ENCODE data around the gene CTXN3. TPM values are rescaled to one million over a fixed set of nuclear protein-coding genes. Genes with fewer than 3 reads are reported as not detected.

CTXN3 gene
- total RNA-seq, 2 experiments from 2014 or later, result not detected

GRCh38 chr5:127664093-127664492 lies 15.2 kb downstream of the CTXN3 start:
- no peak for ATAC-seq
- Mint-ChIP-seq H3K9me3 (no peaks in the 10 kb centered on the region), H3K27ac (no peak overlapping the region), H3K27me3 (no peaks in the 10 kb centered on the region), H3K36me3 (ENCODE audit: low read depth) (no peaks in the 10 kb centered on the region), H3K4me3 (no peak overlapping the region), H3K4me1 (ENCODE audit: low read depth) (no peaks in the 10 kb centered on the region)
- intact Hi-C loops (cut with micrococcal nuclease), result no loop called here
- no peak for TF ChIP-seq CTCF (IDR thresholded peaks at IDR 0.05)
- ChIA-PET POLR2A (no interaction called here), CTCF (no interaction called here)
- DNase-seq, result no peak

DNA sequence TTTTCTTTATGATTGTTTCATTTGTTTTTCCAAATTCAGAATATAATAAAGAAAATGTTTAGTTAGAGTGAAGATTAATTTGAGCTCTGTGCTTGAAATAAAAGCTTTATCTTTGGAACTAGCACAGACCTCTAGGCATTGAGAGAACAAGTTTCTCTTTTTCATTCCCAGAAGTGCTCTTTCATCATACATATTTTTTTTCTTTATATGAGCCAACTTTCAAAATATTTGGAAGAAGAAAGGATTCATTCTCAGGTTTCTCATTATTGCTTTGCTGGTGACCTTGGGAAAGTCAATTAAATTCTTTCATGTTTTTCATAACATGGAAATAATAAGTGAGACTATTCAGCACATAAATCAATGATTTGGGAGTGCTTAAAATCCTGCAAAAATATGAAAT lies 16.8 kb downstream of the CTXN3 start:
- TF ChIP-seq CTCF (IDR thresholded peaks at IDR 0.05), result no peak
- peaks cover 1% of the 10 kb centered on the region for H3K27me3 Mint-ChIP-seq
- ChIA-PET CTCF (interaction anchor here (1.3 kb wide), 1 partner anchor 102 kb away, joined by 3 read pairs; no protein-coding TSS in a partner anchor), POLR2A (no interaction called here)
- no peaks in the 10 kb centered on the region for H3K4me1 Mint-ChIP-seq (ENCODE audit: low read depth)
- DNase-seq (no peak), ATAC-seq (no peak)
- intact Hi-C loops (cut with micrococcal nuclease), result no loop called here
- no peak overlapping the region for H3K27ac Mint-ChIP-seq
- H3K4me3 Mint-ChIP-seq, result no peak overlapping the region
- no peaks in the 10 kb centered on the region for H3K36me3 Mint-ChIP-seq (ENCODE audit: low read depth)
- no peaks in the 10 kb centered on the region for H3K9me3 Mint-ChIP-seq

DNA sequence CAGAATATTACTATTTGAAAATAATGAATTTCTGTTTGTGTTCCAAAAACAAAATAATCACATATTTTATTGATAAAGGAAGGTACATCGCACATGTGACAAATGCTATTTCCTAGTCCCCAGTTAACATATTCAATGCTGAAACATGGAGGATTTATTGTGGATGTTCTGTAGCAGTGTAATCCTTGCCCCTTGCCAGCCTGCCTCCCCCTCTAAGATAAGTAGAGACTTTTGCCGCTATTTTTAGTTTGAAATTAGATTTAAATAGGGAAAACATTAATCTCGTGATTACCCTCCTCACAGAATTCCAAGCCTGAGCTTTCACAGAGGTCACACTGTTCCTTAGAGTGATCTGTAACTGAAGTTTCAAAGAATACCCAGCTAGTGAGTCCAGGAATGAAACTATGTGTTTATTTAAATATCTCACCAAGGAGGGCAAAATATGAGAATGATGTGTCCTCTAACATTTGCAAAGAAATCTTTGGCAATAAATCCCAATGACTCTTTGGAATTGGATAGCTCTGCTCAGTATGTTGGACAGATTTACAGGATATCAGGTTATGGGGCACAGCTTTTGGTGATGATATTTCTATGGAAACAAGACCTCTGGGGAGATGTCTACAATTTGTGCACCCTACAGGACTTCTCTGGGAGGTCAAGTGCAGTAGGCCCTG lies 17.3 kb downstream of the CTXN3 start:
- H3K4me1 Mint-ChIP-seq (ENCODE audit: low read depth), result no peaks in the 10 kb centered on the region
- POLR2A ChIA-PET, result no interaction called here
- CTCF ChIA-PET, result no interaction called here
- peaks cover 1% of the 10 kb centered on the region for H3K27me3 Mint-ChIP-seq
- DNase-seq (no peak), ATAC-seq (no peak)
- H3K9me3 Mint-ChIP-seq, result no peaks in the 10 kb centered on the region
- no peak overlapping the region for H3K4me3 Mint-ChIP-seq
- no peak for TF ChIP-seq CTCF (IDR thresholded peaks at IDR 0.05)
- intact Hi-C loops (cut with micrococcal nuclease), result no loop called here
- no peak overlapping the region for H3K27ac Mint-ChIP-seq
- H3K36me3 Mint-ChIP-seq (ENCODE audit: low read depth), result no peaks in the 10 kb centered on the region

GRCh38 chr5:127667926-127668325 lies 19.0 kb downstream of the CTXN3 start:
- DNase-seq (no peak), ATAC-seq (no peak)
- ChIA-PET POLR2A (no interaction called here), CTCF (no interaction called here)
- Mint-ChIP-seq H3K9me3 (no peaks in the 10 kb centered on the region), H3K27me3 (peaks cover 1% of the 10 kb centered on the region), H3K4me3 (no peak overlapping the region), H3K36me3 (ENCODE audit: low read depth) (no peaks in the 10 kb centered on the region), H3K4me1 (ENCODE audit: low read depth) (no peaks in the 10 kb centered on the region), H3K27ac (no peak overlapping the region)
- no peak for TF ChIP-seq CTCF (IDR thresholded peaks at IDR 0.05)
- intact Hi-C loops (cut with micrococcal nuclease), result no loop called here

DNA sequence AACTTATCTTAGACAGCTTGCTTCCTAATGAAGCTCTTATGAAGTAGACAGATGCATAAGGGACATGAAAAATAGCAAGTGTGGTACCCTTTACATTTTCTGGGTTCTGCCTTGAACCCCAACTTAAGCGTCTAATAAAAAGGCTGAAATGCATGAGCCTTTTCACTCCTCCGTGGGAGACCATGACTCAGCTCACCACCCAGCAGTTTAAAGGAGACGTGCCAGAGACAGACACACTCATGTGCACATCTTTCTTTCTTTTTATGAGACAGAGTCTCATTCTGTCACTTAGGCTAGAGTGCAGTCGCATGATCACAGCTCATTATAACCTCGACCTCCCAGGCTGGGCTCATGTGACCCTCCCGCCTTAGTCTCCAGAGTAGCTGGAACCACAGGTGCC lies 22.3 kb downstream of the CTXN3 start:
- no peak for TF ChIP-seq CTCF (IDR thresholded peaks at IDR 0.05)
- intact Hi-C loops (cut with micrococcal nuclease), result no loop called here
- ChIA-PET CTCF (no interaction called here), POLR2A (no interaction called here)
- Mint-ChIP-seq H3K9me3 (no peaks in the 10 kb centered on the region), H3K4me3 (no peak overlapping the region), H3K36me3 (ENCODE audit: low read depth) (no peaks in the 10 kb centered on the region), H3K27me3 (peaks cover 1% of the 10 kb centered on the region), H3K27ac (no peak overlapping the region), H3K4me1 (ENCODE audit: low read depth) (no peaks in the 10 kb centered on the region)
- DNase-seq (no peak), ATAC-seq (no peak)

All from activated CD8-positive, alpha-beta T cell treated with anti-CD3 and anti-CD28 coated beads for 36 hours (primary cell).